Measurements from ENCODE around the gene TIPARP. TPM values are rescaled to one million over a fixed set of nuclear protein-coding genes. Genes with fewer than 3 reads are reported as not detected.

The TIPARP gene
- total and polyA plus RNA-seq, 2 experiments from 2014 or later = 4.5 to 6.9 TPM

- TF ChIP-seq ETS1 (IDR thresholded peaks at IDR 0.05) (no peak), REST (IDR thresholded peaks at IDR 0.05; ENCODE audit: unreplicated experiment) (no peak), CTCF (conservative IDR thresholded peaks at IDR 0.05; ENCODE audit: low read depth in 2 of 2) (no peak), NANOG (IDR thresholded peaks at IDR 0.05; ENCODE audit: borderline replicate concordance) (no peak), EZH2 (IDR thresholded peaks at IDR 0.05; ENCODE audit: low read depth, unreplicated experiment) (no peak), ZNF114 (CRISPR knock-in tag; IDR thresholded peaks at IDR 0.05) (no peak), EZH2phosphoT487 (IDR thresholded peaks at IDR 0.05; ENCODE audit: unreplicated experiment) (no peak), POLR2AphosphoS5 (IDR thresholded peaks at IDR 0.05; ENCODE audit: low read depth) (no peak), CREB1 (CRISPR knock-in tag; IDR thresholded peaks at IDR 0.05; ENCODE audit: low read depth) (no peak), STAT1 (IDR thresholded peaks at IDR 0.05; ENCODE audit: unreplicated experiment) (no peak), ZNF462 (CRISPR knock-in tag; IDR thresholded peaks at IDR 0.05) (no peak), ZNF331 (CRISPR knock-in tag; IDR thresholded peaks at IDR 0.05; ENCODE audit: low read depth) (no peak), JUNB (IDR thresholded peaks at IDR 0.05; ENCODE audit: unreplicated experiment) (no peak)
- no peaks in the 10 kb centered on the region for H3K36me3 ChIP-seq (ENCODE audit: insufficient read depth)
- ATAC-seq (no peak), DNase-seq (ENCODE audit: low spot score) (no peak)
- no peaks in the 10 kb centered on the region for H3K27me3 Mint-ChIP-seq (ENCODE audit: insufficient read depth, low read depth, poor library complexity)
- H3K4me1 Mint-ChIP-seq = peaks cover 18% of the 10 kb centered on the region
- H4K20me1 ChIP-seq (replicated peaks; ENCODE audit: insufficient read depth) = no peaks in the 10 kb centered on the region
- no peaks in the 10 kb centered on the region for H3K9me2 ChIP-seq (ENCODE audit: insufficient read depth)
- H3F3A ChIP-seq (replicated peaks; ENCODE audit: low read depth) = no peaks in the 10 kb centered on the region
- no peak overlapping the region for H3K4me2 ChIP-seq
- no peak overlapping the region for H3K27ac Mint-ChIP-seq
- no peaks in the 10 kb centered on the region for H3K36me3 Mint-ChIP-seq (ENCODE audit: low read depth)
- H3K9me3 Mint-ChIP-seq = no peaks in the 10 kb centered on the region
- no peak overlapping the region for H3K4me3 ChIP-seq
- no peak overlapping the region for H3K4me3 Mint-ChIP-seq
- no peaks in the 10 kb centered on the region for H3K79me2 ChIP-seq (replicated peaks; ENCODE audit: insufficient read depth)
- no peak overlapping the region for H2AFZ ChIP-seq
- H3K27ac ChIP-seq (ENCODE audit: low read depth) = no peak overlapping the region
- H3K4me1 ChIP-seq (ENCODE audit: insufficient read depth) = peaks cover 15% of the 10 kb centered on the region; the same call in 1 of the 2 replicates
- H3K27me3 ChIP-seq (ENCODE audit: insufficient read depth) = no peaks in the 10 kb centered on the region
Observed at GRCh38 chr3:156664011-156664830, 10.2 kb upstream of the TIPARP start.

All from GM23338 (cell line).